NCI-H1105 treated with DMSO at 0.1 percent for 48 hours (cell line): ENCODE data around the gene COX20.
"Not testable (repeated sequence)": the region's sequence is repeated elsewhere in the genome, so short reads cannot be mapped to it uniquely, and the experiment has no call there.

Experiments used
- DNase-seq: peaks from one replicate; lab custom pipeline; 2025; lab: John Stamatoyannopoulos, UW

The COX20 gene

DNA sequence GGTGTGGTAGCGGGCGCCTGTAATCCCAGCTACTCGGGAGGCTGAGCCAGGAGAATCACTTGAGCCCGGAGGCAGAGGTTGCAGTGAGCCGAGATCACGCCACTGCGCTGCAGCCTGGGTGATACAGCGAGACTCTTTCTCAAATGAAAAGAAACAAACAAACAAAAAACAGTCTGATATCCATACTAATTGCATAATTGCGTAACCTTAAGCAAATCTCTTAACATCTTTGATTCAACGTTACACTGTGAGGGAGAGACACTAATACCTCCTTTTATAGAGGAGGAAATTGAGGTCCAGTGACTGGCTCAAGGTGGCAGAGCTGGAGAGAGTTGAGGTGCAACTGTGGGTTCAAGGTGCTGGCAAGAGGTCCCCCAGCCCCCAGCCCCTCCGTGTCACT, 12.6 kb upstream of the COX20 start:
- DNase-seq = no peak

DNA sequence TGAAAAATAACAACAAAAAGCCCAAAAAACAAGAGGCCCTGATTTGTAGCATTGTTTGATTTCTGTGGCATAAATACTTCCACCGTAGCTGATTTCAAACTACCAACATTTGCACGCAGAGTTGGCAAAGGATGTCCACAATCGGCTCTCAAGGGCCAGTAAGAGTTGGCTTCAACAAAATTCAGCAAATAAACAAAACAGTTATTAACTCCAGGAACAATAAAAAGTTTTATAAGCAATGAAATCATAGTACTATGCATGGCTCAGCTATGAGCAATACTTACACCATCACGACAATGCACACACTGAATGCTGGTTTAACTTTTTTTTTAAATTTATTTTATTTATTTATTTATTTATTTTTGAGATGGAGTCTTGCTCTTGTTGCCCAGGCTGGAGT, 8.7 kb upstream of the COX20 start:
- no peak for DNase-seq

DNA sequence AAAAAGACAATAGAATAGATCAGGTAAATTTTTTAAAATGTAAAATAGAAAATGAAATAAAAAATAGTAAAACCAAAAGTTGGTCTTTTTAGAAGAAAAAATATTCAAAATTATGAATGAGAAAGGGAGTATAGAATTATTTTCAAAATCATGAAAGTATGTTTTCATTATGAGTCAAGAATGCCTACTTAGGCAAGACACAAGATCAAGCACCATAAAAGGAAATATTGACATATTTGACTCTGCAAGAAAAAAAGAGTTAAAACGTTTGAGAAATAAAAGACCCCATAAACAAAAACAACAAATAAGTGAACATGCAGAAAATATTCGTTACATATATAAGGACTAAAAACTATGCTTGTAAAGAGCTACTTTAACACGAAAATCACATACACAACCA, 4.8 kb upstream of the COX20 start:
- DNase-seq = no peak

DNA sequence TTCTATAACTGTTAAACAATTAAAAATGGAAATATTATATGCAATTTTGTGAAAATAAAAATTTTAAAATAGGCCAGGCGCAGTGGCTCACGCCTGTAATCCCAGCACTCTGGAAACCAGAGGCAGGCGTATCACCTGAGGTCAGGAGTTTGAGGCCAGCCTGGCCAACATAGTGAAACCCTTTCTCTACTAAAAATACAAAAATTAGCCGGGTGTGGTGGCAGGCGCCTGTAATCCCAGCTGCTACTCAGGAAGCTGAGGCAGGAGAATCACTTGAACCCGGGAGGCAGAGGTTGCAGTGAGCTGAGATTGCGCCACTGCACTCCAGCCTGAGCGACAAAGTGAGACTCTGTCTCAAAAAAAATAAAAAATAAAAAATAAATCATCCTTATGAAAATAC, 2.2 kb upstream of the COX20 start:
- DNase-seq = not testable (repeated sequence)

DNA sequence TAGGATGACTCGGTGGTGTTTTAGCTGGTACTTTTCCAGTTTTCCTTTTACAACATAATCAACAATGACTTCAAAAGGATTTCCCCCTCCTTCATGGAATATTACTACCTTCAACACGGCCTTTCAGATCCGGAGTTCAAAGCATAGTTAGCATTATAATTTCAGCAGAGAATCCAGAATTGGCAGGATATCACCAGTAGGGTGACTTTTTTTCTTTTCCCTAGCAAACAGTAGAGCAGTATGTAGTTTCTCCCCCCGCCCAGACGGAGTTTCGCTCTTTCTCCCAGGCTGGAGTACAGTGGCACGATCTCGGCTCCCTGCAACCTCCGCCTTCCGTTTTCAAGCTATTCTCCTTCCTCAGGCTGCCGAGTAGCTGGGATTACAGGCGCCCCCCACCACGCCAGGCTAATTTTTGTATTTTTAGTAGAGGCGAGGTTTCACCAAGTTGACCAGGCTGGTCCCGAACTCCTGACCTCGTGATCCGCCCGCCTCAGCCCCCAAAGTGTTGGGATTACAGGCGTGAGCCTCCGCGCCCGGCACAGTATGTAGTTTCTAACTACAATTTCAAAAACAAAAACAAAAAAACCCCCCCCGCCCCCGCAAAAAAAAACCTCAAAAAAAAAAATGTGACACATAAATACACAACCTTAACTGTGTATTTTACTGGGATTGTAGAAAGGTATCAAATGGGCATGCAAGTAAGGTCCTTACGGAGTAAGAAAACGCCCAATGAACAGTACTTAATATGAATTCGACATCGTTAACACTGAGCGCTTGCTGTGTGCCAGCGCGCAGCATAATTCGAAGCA, 1.5 kb upstream of the COX20 start:
- DNase-seq = peak; percentile 65

DNA sequence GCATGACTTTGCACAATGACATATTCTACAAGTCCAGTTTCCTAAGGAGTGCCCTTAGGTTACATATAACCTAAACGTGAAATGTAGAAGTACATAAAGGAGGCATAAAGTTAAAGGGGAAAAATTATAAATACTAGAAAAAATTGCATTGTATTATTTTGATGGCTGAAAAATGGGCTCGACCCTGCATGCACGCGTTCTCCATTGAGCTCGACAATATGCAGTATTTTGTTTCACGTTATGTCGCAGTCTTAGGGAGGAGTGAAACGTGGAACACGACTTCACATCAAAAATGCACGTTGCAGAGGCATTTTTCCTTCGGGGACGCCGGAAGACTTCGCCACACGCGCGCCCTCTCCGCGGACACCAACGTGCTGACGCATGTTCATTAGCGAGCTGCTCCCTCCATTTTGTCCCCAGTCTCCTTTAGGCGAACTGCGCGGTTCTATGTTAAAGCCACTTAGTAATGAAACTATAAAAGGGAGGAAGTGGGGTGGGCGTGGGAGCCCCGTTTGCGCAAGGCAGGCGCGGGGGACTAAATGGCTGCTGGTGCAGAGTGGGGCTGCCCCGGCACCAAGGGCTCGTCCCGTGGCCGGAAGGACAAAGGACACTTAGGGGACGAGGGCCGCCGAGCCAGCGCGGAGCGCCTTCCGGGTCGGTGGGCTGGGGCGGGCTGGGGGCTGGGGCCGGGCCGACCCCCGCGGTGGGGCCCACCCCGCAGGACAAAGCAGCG, 749 bp upstream of the COX20 start:
- DNase-seq = peak; percentile 88

DNA sequence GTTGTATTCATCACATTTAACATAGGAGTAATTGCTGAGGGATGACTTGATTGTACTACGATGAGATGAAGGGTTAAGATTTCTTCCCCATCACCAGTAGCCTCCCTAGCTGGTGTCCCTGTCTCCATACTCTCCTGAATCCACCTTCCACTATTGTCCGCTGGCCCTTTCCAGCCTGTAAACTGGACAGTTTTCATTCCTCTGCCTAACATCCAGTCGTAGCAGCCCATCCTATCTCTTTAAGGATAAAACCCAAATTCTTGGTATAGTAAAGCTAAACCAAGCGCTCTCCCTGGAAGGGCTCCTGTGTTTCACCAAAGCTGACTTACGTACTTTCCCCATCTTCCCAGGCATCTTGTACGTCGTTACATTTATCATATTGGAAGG, 670 bp downstream of the COX20 start:
- DNase-seq = no peak

DNA sequence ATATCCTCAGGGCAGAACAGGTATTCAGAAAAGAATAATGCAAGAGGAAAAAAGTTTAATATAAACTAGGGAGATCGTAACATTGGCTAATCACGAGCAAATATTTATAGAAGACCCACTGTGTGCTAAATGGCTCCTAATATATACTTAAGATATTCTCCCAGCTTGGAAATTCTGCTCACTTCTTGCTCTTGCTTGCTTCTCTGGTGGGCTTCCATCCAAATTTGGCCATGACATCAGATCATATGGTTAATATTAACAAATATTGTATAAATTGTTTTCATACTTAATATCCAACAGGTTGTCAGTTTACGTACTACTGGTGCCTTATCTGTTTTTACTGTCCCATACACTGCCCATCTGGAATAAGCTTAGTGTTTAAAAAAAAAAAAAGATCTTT, 1.1 kb downstream of the COX20 start:
- no peak for DNase-seq

DNA sequence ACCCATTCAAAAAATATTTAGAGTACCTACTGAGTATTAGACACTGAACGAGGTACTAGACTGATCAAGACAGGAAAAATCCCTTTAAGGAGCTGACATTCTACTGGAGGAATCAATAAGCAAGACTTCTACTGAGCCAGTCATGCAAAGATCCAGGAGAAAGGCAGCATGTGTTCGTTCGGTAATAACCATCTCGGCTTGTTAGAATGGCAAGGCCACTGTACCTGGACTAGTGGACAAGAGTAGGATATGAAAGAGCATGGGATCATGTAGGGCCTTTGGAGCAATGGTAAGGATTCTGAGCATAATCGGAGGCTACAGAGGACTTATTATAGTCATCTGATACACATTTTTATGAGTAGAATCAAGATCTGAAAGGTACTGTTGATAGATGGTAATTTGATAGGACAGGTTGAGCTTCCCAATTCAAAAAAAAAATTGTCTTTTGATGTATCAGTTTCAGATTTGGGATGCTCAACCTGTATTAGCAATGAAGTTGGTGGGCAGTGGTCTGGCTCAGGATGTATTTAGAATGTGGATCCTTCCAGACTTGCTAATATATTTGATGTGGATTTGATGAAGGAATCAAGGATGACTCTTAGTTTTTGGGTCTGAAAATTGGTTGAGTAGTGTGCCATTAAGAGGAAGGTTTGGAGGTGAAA, 2.3 kb downstream of the COX20 start:
- DNase-seq = no peak

DNA sequence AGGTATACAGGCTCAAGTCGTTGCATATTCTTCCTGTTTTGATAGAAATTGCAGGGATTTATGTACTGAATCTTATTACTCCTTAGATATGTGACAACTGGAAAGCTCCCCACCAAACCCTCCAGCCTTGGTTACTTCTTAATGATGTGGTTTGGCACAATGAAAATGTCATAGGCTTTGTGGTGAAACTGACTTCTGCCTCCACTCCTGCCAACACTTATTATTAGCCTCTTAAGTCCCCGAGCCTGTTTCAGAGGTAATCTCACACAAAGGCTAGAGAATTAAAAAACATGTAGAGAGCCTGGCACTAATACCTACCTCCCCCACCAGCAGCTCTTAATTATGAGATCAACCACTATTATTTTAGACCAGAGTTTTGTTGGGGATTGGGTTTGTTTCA, 4.2 kb downstream of the COX20 start:
- DNase-seq = no peak

DNA sequence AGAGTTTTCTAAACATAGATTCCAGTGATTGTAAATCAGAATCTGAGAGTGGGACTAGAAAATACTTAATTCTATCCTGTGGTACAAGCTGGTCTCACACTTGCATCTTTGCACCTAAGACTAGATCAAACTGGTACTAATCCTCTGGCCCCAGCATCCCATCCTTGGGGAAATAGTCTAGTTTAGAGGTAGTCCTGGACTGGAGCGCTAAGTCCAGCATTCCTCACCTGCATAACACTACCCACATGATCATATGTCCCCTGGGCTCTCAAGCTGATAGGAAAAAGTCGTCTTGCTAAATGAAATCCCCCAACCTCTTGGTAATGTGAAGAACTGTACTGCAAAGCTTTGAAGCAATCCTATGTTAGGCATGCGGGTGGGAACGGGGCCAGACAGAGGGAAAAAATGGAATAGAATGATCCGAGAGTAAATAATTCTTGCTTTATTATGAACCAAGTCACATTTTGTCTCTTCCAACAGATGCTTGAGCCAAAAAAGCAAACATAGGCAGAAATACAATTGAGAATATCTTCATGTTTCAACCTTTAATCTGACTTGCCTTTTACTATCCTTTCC, 4.8 kb downstream of the COX20 start:
- no peak for DNase-seq

DNA sequence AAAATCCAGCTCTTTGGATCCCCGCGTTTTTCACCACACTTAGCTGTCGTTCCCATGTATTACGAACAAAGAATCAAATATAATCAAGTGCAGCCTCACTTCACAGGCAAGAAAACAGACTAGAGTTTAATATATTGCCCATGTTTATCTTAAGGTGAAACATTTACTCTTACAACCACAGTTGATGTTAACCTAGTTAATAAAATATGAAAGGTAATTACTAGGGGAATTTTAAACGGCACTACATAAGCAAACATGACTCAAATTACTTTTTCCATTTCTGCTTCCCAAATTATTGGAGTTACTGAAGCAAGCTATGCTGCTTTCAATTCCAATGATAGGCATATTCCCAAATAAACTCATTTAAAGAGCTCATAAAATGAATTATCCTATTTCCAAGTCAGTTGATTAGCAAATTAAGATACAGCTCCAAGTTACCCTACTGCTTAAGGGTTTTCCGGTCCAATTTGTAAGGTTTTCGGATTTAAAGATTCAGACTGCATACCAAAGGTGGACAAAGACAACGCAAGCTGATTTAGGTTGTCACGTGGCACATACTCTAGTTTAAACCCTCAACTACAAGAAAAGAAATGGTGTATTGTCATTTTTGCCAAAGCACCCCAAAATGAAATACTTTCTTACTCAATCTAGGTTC, 5.9 kb downstream of the COX20 start:
- DNase-seq = no peak

DNA sequence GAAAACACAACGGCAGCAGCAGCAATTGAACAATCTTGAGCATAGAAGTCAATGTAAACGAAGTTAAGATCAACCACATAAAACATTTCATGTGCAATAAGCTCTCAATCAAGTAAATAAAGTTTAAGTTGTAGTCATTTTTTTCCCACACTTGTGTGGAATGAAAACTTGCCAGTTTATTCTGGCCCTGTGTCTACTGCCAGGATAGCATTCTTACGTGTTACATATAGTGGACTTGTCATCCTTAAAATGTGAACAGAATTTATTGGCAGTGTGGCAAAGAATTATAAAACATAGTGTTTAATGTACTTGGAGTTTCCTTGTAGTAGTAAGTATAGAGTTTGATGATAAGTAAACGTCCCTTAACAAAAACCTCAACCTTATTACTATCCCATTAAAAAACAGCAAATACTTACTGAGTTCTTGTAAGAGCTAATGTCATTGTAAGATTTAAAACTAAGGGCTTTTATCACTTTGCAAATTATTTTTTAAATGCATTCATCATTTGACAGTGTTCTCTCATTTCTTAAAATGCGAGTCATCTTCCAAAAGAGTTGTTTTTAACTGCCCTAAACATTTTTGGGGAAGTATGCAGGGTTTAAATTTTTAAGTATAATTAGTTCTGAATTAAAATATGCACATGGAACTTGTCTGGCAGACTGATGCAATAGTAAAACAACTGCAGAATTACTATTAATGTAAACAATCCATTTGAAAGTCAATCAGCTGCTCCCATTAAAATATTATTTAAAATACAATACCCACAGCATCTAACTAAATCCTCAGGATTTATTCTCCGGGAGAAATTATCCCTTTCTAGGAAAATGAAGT, 7.9 kb downstream of the COX20 start:
- no peak for DNase-seq

DNA sequence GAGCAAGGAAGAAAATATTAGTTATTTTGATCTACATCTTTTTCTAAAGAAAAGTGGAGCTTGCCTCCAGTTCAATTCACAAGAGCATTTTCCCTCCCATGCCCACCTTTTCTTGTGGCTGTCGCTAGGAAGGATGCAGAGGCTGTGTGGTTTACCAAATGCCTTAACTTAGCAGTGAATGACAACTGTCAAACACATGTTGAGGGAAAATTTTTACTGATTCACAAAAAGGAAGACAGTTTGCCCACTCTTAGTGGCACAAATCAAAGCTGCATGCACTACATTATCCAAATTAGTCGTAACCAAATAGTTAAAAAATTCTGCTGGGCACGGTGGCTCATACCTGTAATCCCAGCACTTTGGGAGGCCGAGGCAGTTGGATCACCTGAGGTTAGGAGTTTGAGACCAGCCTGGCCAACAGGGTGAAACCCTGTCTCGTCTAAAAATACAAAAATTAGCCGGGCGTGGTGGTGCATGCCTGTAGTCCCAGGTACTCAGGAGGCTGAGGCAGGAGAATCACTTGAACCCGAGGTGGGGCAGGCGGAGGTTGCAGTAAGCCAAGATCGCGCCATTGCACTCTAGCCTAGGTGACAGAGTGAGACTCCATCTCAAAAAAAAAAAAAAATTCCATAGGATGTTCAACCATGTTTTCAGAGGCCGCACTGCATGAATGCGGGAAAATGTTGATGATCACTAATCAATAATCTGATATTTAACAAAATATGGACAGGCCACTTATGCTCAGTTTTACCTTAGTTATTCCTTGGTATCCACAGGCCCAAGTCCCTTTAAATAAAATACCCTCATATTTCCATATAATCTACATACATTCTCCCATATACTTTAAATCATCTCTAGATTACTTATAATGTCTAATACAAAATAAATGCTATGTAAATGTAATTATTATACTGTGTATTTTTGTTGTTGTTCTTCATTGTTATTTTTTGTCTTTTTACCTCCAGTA, 9.0 kb downstream of the COX20 start:
- DNase-seq = no peak

DNA sequence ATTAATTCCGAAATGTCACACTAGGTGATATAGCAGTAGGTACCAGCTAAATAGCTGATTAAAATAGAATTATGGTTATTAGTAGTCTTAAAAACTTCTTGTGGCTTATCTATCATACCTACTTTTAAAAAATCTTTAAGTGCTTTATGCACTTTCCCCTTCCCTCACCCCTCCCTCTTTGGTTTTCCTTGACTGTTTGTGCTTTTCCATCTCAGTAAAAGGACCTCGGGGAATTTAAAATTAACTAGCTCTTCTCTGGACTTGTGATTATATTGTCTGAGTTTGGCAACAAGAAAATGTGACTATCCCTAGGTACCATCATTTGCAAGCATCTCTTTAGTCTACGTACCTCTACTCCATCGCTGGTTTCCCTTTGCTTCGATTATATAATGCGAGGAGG, 11.2 kb downstream of the COX20 start:
- no peak for DNase-seq

DNA sequence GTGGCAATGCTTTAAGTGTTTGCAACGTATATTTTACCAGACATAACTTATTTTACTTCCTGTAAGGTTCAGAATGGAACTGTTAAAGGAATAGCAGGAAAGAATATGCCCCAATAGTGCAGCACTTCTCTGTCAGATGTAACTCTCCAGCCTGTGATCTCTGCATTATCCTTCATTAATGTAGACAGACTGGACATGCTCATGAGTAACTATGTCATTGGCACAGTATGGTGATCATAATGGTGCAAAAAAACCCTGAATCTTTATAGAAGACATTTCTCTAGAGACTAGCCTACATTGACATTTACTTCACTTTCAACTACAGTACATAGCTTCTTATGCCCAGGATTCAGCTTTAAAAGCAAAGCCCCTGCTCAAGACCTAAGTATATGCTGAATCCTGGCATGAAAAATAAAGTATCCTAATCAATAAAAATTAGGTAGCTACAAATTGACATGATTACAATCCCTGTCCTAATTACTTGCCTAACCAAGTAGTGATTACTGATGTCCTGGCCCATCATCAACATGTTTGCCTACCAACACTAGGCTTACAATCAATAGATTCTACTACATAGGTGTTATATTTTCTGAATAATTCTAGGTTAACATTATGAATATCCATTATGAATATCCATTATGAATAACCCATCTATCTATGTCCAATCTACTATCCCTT, 13.9 kb downstream of the COX20 start:
- DNase-seq = no peak

DNA sequence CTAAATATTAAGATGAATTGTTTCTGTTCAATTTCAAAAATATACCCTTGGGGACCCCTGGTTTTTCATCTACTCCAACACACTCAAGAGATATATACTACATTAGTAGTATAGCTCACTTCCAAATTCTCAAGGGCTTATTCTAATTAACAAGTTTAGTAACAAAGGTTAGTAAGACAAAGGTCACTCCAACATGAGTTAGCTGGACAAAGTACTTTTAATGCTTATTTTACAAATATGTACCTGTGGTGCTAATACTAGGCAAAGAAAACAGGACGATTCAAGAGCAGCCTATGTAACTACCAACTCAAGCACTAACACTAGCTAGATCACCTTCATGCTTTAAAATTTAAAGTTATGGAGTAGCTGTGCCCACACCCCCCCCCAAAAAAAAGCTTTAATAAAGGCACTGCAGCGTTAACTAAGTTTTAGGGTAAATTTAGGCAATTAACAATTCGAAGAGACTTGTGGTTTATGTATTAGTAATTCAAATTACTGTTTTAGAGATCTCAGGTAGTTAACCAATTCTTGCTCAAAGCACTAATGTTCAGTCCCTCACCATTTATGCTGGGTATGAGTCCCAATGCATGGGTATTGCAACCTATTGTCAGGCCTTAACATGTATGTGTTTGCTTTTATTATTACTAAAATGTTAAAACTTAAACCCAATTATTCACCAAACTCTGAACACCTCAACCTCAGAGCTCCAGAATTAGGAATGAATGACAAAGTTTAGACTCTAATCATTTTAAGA, 14.8 kb downstream of the COX20 start:
- no peak for DNase-seq

DNA sequence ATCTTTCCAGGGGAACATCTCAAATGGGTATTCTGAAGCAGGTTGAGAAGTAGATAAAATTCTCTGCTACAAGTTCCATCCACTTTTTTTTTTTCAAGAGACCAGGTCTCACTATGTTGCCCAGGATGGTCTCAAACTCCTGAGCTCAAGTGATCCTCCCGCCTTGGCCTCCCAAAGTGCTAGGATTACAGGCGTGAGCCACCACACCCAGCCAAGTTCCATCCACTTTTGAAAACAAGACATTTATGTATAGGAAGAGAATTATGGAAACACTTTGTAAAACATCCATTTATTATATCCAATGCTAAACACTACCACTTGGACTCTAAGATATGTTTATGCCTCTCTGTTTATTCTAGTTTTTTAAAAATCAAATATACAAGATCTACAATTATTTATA, 15.4 kb downstream of the COX20 start:
- DNase-seq = no peak
